Mononuclear cell (primary cell): ENCODE data around the gene NUDT5. TPM values are rescaled to one million over a fixed set of nuclear protein-coding genes. Genes with fewer than 3 reads are reported as not detected.
"Not testable (repeated sequence)": the region's sequence is repeated elsewhere in the genome, so short reads cannot be mapped to it uniquely, and the experiment has no call there.

Source experiments
- H3K27me3 ChIP-seq: 2 replicates; pipeline ENCODE4 v1.6.0; 2011; ENCODE audit warnings: low read length, control low read depth; ENCODE audit not compliant: insufficient read depth
- H3K4me1 ChIP-seq: 2 replicates; pipeline ENCODE4 v1.5.1; 2011; ENCODE audit warnings: mild to moderate bottlenecking, low read length, control low read depth; ENCODE audit not compliant: insufficient read depth
- H3K4me3 ChIP-seq: 2 replicates; pipeline ENCODE4 v1.5.1; 2011; ENCODE audit warnings: mild to moderate bottlenecking, low read length, moderate library complexity
- H3K9me3 ChIP-seq: 2 replicates; pipeline ENCODE4 v1.5.1; 2011; ENCODE audit warnings: low read depth, mild to moderate bottlenecking, control low read depth, low read length
- total RNA-seq: library from RNA; depleted of rRNA; stranded (reverse); fragments of >200 nt; gene quantifications from one replicate; pipeline ENCODE4 v1.2.3, GENCODE V29; 2012

Gene NUDT5
- total RNA-seq, result 10.8 TPM

GRCh38 chr10:12195603-12196506, at the start of gene NUDT5, which contains the start of gene CDC123:
NUDT5 (minus strand) TSS chr10:12195891; CDS start chr10:12186291, 9,600 bp downstream.
CDC123 (plus strand) TSS chr10:12196188; CDS start chr10:12196246, 58 bp downstream.
- Histone ChIP-seq H3K9me3 (no peaks in the 10 kb centered on the region), H3K4me1 (peaks cover 40% of the 10 kb centered on the region), H3K4me3 (peak within 1 kb of the TSS; percentile 87), H3K27me3 (no peaks in the 10 kb centered on the region)

GRCh38 chr10:12243864-12244620, 48.4 kb upstream of the NUDT5 start:
- Histone ChIP-seq H3K4me3 (no peak overlapping the region), H3K9me3 (no peaks in the 10 kb centered on the region), H3K4me1 (peaks cover 47% of the 10 kb centered on the region), H3K27me3 (no peaks in the 10 kb centered on the region)

GRCh38 chr10:12241810-12242529, 46.3 kb upstream of the NUDT5 start:
- Histone ChIP-seq H3K4me3 (no peak overlapping the region), H3K27me3 (no peaks in the 10 kb centered on the region), H3K4me1 (peaks cover 47% of the 10 kb centered on the region), H3K9me3 (no peaks in the 10 kb centered on the region)

GRCh38 chr10:12238821-12239220, 43.1 kb upstream of the NUDT5 start:
- H3K4me1 ChIP-seq, result peaks cover 34% of the 10 kb centered on the region
- H3K9me3 ChIP-seq, result no peaks in the 10 kb centered on the region
- no peak overlapping the region for H3K4me3 ChIP-seq
- H3K27me3 ChIP-seq, result no peaks in the 10 kb centered on the region

- H3K9me3 ChIP-seq, result no peaks in the 10 kb centered on the region
- H3K4me1 ChIP-seq, result peaks cover 21% of the 10 kb centered on the region
- H3K4me3 ChIP-seq, result no peak overlapping the region
- no peaks in the 10 kb centered on the region for H3K27me3 ChIP-seq
Measured at GRCh38 chr10:12237265-12238220, 41.9 kb upstream of the NUDT5 start.

GRCh38 chr10:12235796-12236195, 40.1 kb upstream of the NUDT5 start:
- Histone ChIP-seq H3K4me3 (no peak overlapping the region), H3K4me1 (peaks cover 5% of the 10 kb centered on the region), H3K27me3 (no peaks in the 10 kb centered on the region), H3K9me3 (no peaks in the 10 kb centered on the region)

- Histone ChIP-seq H3K27me3 (no peaks in the 10 kb centered on the region), H3K4me3 (no peak overlapping the region), H3K4me1 (no peaks in the 10 kb centered on the region), H3K9me3 (no peaks in the 10 kb centered on the region)
Measured at GRCh38 chr10:12235116-12235694, 39.5 kb upstream of the NUDT5 start.

GRCh38 chr10:12234687-12235086, 39.0 kb upstream of the NUDT5 start:
- H3K27me3 ChIP-seq, H3K4me3 ChIP-seq, H3K9me3 ChIP-seq, H3K4me1 ChIP-seq: not testable (repeated sequence)

GRCh38 chr10:12228851-12229250, 33.2 kb upstream of the NUDT5 start:
- H3K27me3 ChIP-seq, result no peaks in the 10 kb centered on the region
- H3K4me1 ChIP-seq, result no peaks in the 10 kb centered on the region
- H3K9me3 ChIP-seq, result no peaks in the 10 kb centered on the region
- H3K4me3 ChIP-seq, result no peak overlapping the region

- H3K9me3 ChIP-seq, H3K27me3 ChIP-seq, H3K4me3 ChIP-seq, H3K4me1 ChIP-seq: not testable (repeated sequence)
Measured at GRCh38 chr10:12226438-12226837, 30.7 kb upstream of the NUDT5 start.

GRCh38 chr10:12225444-12225843, 29.8 kb upstream of the NUDT5 start:
- Histone ChIP-seq H3K4me1 (peaks cover under 1% of the 10 kb centered on the region), H3K9me3 (no peaks in the 10 kb centered on the region), H3K27me3 (no peaks in the 10 kb centered on the region), H3K4me3 (no peak overlapping the region)

- H3K27me3 ChIP-seq, result no peaks in the 10 kb centered on the region
- H3K4me1 ChIP-seq, result peaks cover 19% of the 10 kb centered on the region
- H3K9me3 ChIP-seq, result no peaks in the 10 kb centered on the region
- H3K4me3 ChIP-seq, result no peak overlapping the region
Measured at GRCh38 chr10:12221323-12222298, 25.9 kb upstream of the NUDT5 start.

- no peaks in the 10 kb centered on the region for H3K9me3 ChIP-seq
- H3K4me1 ChIP-seq, result peaks cover 27% of the 10 kb centered on the region
- no peaks in the 10 kb centered on the region for H3K27me3 ChIP-seq
- no peak overlapping the region for H3K4me3 ChIP-seq
Measured at GRCh38 chr10:12218991-12219390, 23.3 kb upstream of the NUDT5 start.
